Motor neuron (in vitro differentiated cells): ENCODE results near the gene NIT1. TPM values are rescaled to one million over a fixed set of nuclear protein-coding genes. Genes with fewer than 3 reads are reported as not detected.
A peak's percentile ranks its signal among the peaks of the same experiment; 100 is the strongest.

Source experiments
- ATAC-seq, 8 experiments: fragments of 200-7000 bp; cut with Tn5 transposase; replicated peaks in 6 of 8; 2 replicates each; pipeline ENCODE4 v1.8.0; 2021; ENCODE audit warnings: mild to moderate bottlenecking in 8 of 8, moderate library complexity in 8 of 8
- H3K27ac ChIP-seq, 2 donors: fragments of 250-450 bp; sonication (Bioruptor Pico); 2 replicates each; pipeline ENCODE4 v1.9.0; 2021; ENCODE audit warnings: antibody characterized with exemption in 2 of 2, mild to moderate bottlenecking in 2 of 2, moderate library complexity in 1 of 2
- H3K4me1 ChIP-seq, 2 donors: fragments of 250-450 bp; sonication (Bioruptor Pico); replicated peaks in 1 of 2; 2 replicates each; pipeline ENCODE4 v1.6.1; 2021; ENCODE audit warnings: antibody characterized with exemption in 2 of 2, mild to moderate bottlenecking in 2 of 2, moderate library complexity in 1 of 2
- H3K4me3 ChIP-seq, 5 donors: fragments of 250-450 bp; sonication (Bioruptor Pico); 2 replicates each; pipeline ENCODE4 v1.9.0; 2021; ENCODE audit warnings: antibody characterized with exemption in 5 of 5, mild to moderate bottlenecking in 5 of 5, moderate library complexity in 4 of 5
- WGBS, 10 experiments: fragments of 450-650 bp; shearing (Covaris generic); methylation state at CpG; one replicate each; pipeline ENCODE4 v1.0.0; 2022; 5-methylcytosine and 5-hydroxymethylcytosine counted together
- in situ Hi-C, 9 experiments: fragments of 400-800 bp; cut with MboI; loops; one replicate each; pipeline ENCODE4 v1.15.0; 2021; ENCODE audit warnings: low sequenced_read_pairs in 9 of 9, low pct_unique_long_range_greater_than_20kb in 2 of 9; ENCODE audit not compliant: unreplicated experiment in 9 of 9
- total RNA-seq, 8 experiments: library from RNA; unstranded; fragments of 300-600 nt; gene quantifications; 2 replicates each; pipeline versions ENCODE4 v1.2.3 to v1.2.4, GENCODE V29; 2022

Gene NIT1
- 10 to 100 TPM; 27.7 to 59.0 (median 45.7) TPM for total RNA-seq

- H3K4me3 ChIP-seq: peak within 1 kb of the TSS; percentile 71 to 98 (median 77)
- H3K27ac ChIP-seq: peak within 1 kb of the TSS; percentile 87 to 94
- peak; percentile 72 to 94 (median 92) for ATAC-seq
- 0 to 20% (median 1%) methylated on average over 1 to 22 of the region's 58 CpGs; no CpG with 5 or more reads in 4 of the 10 experiments for WGBS, 10 experiments
- H3K4me1 ChIP-seq: peaks cover 23 to 24% of the 10 kb centered on the region in 2 donors
- in situ Hi-C loops: no loop called here
Measured at GRCh38 chr1:161117759-161118581, at the start of gene NIT1, which contains the start of gene PFDN2. NIT1 (plus strand) TSS chr1:161118105; CDS start chr1:161118177, 72 bp downstream. PFDN2 (minus strand) TSS chr1:161118037; CDS start chr1:161118026, 11 bp downstream.

- peaks cover 0 to 4% of the 10 kb centered on the region in 2 donors for H3K4me1 ChIP-seq
- ATAC-seq: peak in 3 of 8 experiments; percentile 40 to 70 (median 69)
- no peak overlapping the region for H3K27ac ChIP-seq
- WGBS, 10 experiments: 50 to 100% (median 81%) methylated on average over 1 to 6 of the region's 10 CpGs; no CpG with 5 or more reads in 2 of the 10 experiments
- in situ Hi-C loops: no loop called here
- no peak overlapping the region for H3K4me3 ChIP-seq
Measured at GRCh38 chr1:161068306-161069234, 49.3 kb upstream of the NIT1 start.

DNA sequence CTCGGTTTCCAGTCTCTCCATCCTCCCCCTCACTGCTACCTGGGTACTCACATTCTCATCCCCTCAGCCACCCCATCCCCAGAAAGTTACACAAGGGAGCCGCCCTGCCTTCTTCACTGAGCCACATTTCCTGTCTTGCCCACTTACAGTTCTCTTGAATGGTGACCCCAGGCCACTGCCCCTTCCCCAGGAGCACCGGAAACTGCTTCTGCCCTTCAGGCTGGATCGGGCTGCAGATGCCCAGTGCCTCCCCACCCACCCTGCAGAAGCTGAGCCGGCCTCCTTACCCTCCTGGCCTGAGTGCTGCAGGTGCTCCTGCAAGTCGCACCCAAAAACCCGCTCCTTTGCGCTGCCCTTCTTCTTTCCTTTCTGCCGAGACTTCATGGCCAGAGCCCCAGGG lies 48.7 kb upstream of the NIT1 start:
- 67 to 100% (median 80%) methylated on average over 1 to 2 of the region's 9 CpGs; no CpG with 5 or more reads in 4 of the 10 experiments for WGBS, 10 experiments
- ATAC-seq: no peak
- Histone ChIP-seq H3K4me3 (no peak overlapping the region), H3K27ac (no peak overlapping the region), H3K4me1 (peaks cover 0 to 4% of the 10 kb centered on the region in 2 donors)
- in situ Hi-C loops: no loop called here

GRCh38 chr1:161069731-161070270 lies 48.1 kb upstream of the NIT1 start, which contains the start of gene ARHGAP30:
ARHGAP30 (minus strand) TSS chr1:161069891; CDS start chr1:161069624, 267 bp downstream.
- Histone ChIP-seq H3K27ac (no peak within 1 kb of the TSS), H3K4me3 (no peak within 1 kb of the TSS), H3K4me1 (peaks cover 0 to 4% of the 10 kb centered on the region in 2 donors)
- 70 to 100% (median 100%) methylated on average over 1 to 2 of the region's 9 CpGs; no CpG with 5 or more reads in 5 of the 10 experiments for WGBS, 10 experiments
- in situ Hi-C loops: no loop called here
- no peak for ATAC-seq

DNA sequence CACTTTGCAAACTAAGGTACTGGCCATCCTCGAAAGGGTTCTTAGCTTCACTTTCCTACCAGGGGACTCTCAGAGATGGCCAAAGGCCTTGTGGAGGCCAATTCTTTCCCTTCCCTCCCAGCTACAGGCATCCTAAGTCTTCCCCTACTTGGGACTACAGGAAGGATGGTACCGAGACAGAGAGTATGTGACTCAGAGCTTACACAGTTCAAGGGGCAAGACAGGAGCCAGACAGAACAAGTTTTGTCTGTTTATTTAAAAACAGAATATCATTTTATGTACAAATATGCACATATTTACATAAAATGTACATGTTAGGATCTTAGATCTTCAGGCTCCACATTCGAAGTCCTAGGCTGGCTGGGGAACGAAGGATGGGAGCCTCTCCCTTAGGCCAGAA lies 47.1 kb upstream of the NIT1 start:
- no peak overlapping the region for H3K27ac ChIP-seq
- WGBS, 10 experiments: 0 to 100% (median 82%) methylated on average over 1 to 4 of the region's 4 CpGs; no CpG with 5 or more reads in 1 of the 10 experiments
- in situ Hi-C loops: no loop called here
- H3K4me3 ChIP-seq: no peak overlapping the region
- ATAC-seq: peak in 4 of 8 experiments; percentile 15 to 77 (median 25)
- peaks cover 0 to 4% of the 10 kb centered on the region in 2 donors for H3K4me1 ChIP-seq

- in situ Hi-C loops: no loop called here
- Histone ChIP-seq H3K27ac (no peak overlapping the region), H3K4me3 (no peak overlapping the region), H3K4me1 (peaks cover 0 to 4% of the 10 kb centered on the region in 2 donors)
- ATAC-seq: peak in 3 of 8 experiments; percentile 1 to 51 (median 47)
- WGBS, 10 experiments: 38 to 82% (median 71%) methylated on average over 3 to 9 of the region's 9 CpGs; no CpG with 5 or more reads in 2 of the 10 experiments
Measured at GRCh38 chr1:161071886-161072371, 46.0 kb upstream of the NIT1 start.

DNA sequence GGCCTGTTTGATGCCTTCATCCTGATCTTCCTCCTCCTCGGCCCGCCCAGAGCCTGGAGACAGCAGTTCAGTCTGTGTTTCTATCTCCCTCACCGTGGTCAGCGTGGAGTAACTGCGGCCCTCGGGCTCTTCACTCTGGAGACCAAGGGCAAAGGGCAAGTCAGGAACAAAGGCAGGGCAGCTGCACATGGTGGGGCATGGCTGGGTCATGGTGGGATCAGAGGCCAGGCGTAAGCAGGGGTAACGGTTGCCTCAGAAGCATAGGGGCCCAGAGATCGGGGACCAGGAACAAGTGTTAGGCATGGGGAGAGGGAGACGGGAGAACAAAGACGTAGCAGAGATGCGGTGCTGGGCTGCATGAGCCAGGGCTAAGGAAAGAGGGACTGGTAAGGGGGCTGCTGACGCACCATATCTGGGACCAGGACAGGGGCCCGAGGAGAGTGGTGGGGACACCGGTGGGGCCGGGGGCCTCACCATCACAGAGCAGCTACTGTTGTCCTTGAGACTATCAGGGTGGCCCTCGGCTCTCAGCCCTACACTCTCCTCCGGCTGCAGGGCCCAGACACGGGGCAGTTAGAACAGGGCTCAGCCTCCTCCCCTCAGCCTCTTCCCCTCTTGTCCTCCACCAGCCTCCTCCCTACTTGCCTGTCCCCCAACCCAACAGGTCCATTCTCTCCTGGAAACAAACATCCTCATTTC lies 45.0 kb upstream of the NIT1 start:
- 53 to 100% (median 78%) methylated on average over 1 to 10 of the region's 19 CpGs; no CpG with 5 or more reads in 3 of the 10 experiments for WGBS, 10 experiments
- in situ Hi-C loops: no loop called here
- H3K4me1 ChIP-seq: peaks cover 0 to 4% of the 10 kb centered on the region in 2 donors

GRCh38 chr1:161073474-161074121 lies 44.3 kb upstream of the NIT1 start:
- 56 to 100% (median 89%) methylated on average over 2 to 5 of the region's 7 CpGs; no CpG with 5 or more reads in 7 of the 10 experiments for WGBS, 10 experiments
- peak in 3 of 8 experiments; percentile 35 to 78 (median 55) for ATAC-seq
- Histone ChIP-seq H3K27ac (no peak overlapping the region), H3K4me1 (peaks cover 0 to 4% of the 10 kb centered on the region in 2 donors), H3K4me3 (no peak overlapping the region)
- in situ Hi-C loops: no loop called here

More for the DNA sequence above, 45.0 kb upstream of the NIT1 start:
- no peak for ATAC-seq
- Histone ChIP-seq H3K27ac (no peak overlapping the region), H3K4me3 (no peak overlapping the region)

DNA sequence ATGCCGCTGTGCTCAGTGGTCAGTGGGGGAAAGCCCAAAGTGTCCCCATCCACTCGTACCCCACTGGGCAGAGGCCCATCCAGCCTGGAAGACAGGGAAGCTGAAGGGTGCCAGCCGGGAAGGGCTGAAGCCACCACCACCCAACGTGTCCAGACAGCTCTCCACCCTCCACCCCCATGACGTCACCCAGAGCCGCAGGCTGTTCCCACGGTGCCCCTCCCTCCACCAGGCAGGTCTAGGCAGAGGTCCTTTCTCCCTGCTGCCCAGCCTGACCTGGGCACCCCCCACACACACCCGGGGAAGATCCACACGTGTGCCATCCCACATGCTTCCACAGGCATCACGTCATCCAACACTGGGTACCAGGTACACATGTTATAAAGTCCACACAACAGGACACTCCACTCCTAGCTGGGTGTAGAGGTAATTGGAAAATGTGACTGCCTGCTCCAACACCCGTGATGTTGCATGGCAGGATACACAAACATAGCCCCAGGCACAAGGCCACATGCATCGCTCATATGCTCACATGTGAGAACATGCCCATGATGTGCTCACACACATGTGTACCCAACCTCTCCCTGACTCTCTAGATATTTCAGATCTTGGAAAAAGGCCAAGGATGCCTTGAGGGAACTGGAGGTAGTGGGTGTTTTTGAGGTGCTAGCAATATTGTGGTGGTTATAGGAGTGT lies 43.1 kb upstream of the NIT1 start:
- peak in 3 of 8 experiments; percentile 44 to 58 (median 52) for ATAC-seq
- WGBS, 10 experiments: 78 to 100% (median 88%) methylated on average over 1 to 8 of the region's 12 CpGs; no CpG with 5 or more reads in 5 of the 10 experiments
- H3K4me1 ChIP-seq: peaks cover 0 to 4% of the 10 kb centered on the region in 2 donors
- in situ Hi-C loops: loop anchor here in 1 of 9 experiments (25.0 kb wide), 1 partner anchor 88 kb away; no protein-coding TSS in a partner anchor
- H3K27ac ChIP-seq: no peak overlapping the region
- H3K4me3 ChIP-seq: no peak overlapping the region

- in situ Hi-C loops: loop anchor here in 1 of 9 experiments (25.0 kb wide), 1 partner anchor 89 kb away; no protein-coding TSS in a partner anchor
- Histone ChIP-seq H3K27ac (no peak overlapping the region), H3K4me3 (no peak overlapping the region), H3K4me1 (peaks cover 0 to 4% of the 10 kb centered on the region in 2 donors)
- ATAC-seq: peak in 1 of 8 experiments; percentile 2
Measured at GRCh38 chr1:161076410-161076809, 41.5 kb upstream of the NIT1 start.

DNA sequence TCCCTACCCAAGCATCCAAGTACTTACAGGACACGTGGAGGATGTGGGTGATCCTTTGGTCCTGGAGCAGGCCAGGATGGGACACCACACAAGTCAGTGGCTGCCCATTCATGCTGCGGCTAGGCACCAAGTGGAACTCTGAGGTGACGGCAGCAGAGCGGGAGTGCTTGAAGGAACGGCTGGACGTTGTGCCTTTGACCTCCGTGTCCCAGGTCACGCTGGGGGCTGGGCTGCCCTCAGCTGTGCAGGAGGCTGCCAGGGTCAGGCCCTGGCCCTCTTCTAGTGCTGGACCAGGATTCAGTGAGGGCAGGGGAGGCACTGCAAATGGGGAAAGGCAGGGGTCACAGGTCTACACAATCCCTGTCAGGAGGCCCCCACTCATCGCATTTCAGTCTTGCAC lies 40.5 kb upstream of the NIT1 start:
- WGBS, 10 experiments: 65 to 100% (median 89%) methylated on average over 1 to 5 of the region's 9 CpGs; no CpG with 5 or more reads in 4 of the 10 experiments
- Histone ChIP-seq H3K4me1 (peaks cover 0 to 4% of the 10 kb centered on the region in 2 donors), H3K4me3 (no peak overlapping the region), H3K27ac (no peak overlapping the region)
- no peak for ATAC-seq
- in situ Hi-C loops: loop anchor here in 1 of 9 experiments (25.0 kb wide), 1 partner anchor 90 kb away; no protein-coding TSS in a partner anchor
